HG03108 (cell line): Measurements from ENCODE around the gene ARX.

Source experiments
- ATAC-seq: cut with Tn5 transposase; IDR thresholded peaks from one replicate; pipeline ENCODE4 v1.9.1; 2021; ENCODE audit warnings: moderate library complexity; ENCODE audit not compliant: unreplicated experiment

ARX gene

GRCh38 chrX:25015486-25016360, at the start of gene ARX:
Gene ARX, minus strand, starts transcription at chrX:25015965. Its CDS starts 228 bp downstream, at chrX:25015737.
- ATAC-seq, result no peak

GRCh38 chrX:25059273-25059672, 43.5 kb upstream of the ARX start:
- no peak for ATAC-seq

GRCh38 chrX:25052798-25053534, 37.2 kb upstream of the ARX start:
- no peak for ATAC-seq

- ATAC-seq, result no peak
Measured at GRCh38 chrX:25049971-25050370, 34.2 kb upstream of the ARX start.

GRCh38 chrX:25049357-25049756, 33.6 kb upstream of the ARX start:
- no peak for ATAC-seq

DNA sequence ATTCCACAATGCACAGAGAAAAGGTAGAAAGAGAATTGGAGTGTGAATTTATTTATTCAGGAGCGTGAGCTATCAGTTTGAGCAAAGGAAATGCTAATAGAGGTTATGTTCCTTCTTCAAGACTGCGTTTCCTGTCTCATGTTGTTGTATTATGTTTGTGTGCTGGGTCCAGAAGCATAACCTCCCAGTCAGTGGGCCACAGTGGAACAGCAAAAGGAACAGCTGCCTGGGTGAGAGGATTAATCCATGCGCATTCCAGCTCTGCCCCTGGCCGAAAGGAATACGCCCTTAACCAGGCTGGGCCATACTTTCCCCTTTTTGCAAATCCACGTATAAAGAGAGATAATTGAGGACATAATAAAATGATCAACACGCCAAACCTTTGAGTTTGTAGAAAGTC, 32.4 kb upstream of the ARX start:
- ATAC-seq, result no peak

GRCh38 chrX:25043192-25043591, 27.4 kb upstream of the ARX start:
- ATAC-seq, result no peak

- ATAC-seq, result no peak
Measured at GRCh38 chrX:25039036-25039435, 23.3 kb upstream of the ARX start.

DNA sequence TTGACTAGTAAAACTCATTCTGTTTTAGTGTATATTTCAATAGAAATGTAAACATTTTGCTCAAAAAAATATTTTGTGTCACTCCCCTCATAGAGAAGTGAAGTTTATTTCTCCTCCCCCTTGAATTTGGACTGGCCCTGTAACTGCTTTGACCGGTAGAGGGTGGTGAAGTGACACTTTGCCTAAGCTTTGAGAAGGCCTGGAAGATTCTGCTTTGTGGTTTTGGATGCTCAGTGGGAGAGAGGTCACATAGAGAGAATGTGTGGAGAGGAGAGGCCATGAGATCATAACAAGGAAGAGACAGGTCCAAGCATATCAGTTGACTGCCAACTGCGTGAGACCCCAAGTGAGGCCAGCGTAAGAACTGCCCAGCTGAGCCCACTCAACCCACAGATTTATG, 19.1 kb upstream of the ARX start:
- no peak for ATAC-seq

DNA sequence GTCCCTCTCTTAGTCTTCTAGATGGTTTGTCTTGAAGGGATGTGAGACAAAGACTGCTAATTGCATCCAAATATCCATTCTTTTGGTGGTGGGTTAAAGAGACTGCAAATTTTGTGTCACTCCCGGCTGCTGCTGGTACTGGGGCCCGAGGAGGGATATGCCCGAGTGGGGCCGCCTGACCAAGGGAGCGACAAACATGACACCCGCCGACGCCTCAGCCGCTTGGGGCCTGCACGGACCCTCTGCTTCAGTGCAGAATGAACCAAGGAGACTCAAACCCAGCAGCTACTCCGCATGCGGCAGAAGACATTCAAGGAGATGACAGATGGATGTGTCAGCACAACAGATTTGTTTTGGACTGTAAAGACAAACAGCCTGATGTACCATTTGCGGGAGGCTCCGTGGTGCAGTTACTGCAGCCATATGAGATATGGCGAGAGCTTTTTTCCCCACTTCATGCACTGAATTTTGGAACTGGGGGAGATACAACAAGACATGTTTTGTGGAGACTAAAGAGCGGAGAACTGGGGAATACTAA, 13.6 kb upstream of the ARX start:
- no peak for ATAC-seq

DNA sequence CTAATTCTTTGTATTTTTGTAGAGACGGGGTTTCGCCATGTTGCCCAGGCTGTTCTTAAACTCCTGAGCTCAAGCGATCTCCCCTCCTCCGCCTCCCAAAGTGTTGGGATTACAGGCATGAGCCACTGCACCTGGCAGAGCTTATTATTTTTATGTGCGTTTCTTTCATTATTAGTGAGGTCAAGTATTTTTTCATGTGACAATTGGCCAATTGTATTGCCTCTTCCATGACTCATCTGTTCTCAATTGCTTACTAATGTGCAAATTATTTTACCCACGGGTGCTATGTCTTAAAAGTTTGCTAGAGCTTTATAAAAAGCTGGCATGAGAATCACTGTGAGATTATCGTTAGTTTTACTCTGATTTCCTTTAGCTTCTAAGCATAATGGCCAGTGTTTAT, 13.0 kb upstream of the ARX start:
- ATAC-seq, result no peak

- no peak for ATAC-seq
Measured at GRCh38 chrX:25026576-25026975, 10.8 kb upstream of the ARX start.

DNA sequence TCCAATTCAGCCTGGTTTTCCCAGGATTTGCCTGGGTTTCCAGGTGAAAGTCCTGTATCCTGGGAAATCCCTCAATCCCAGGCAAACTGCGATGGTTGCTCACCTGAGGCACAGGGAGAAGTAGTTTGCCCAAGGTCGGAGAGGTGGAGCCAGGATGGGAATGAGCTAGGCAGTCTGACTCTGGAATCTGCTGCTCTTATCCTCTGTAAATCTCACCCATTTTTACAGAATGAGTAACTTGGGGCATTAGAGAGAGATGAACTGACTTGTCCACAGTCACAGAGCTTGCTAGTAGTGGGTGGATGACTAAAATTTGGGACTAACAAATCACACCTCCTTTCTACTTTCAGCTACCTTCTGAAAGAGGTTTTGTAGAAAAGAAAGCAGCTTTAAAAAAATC, 9.8 kb upstream of the ARX start:
- ATAC-seq, result no peak

- no peak for ATAC-seq
Measured at GRCh38 chrX:25023908-25024307, 8.1 kb upstream of the ARX start.

- ATAC-seq, result no peak
Measured at GRCh38 chrX:25022499-25023325, 6.9 kb upstream of the ARX start.

GRCh38 chrX:25020905-25021449, 5.2 kb upstream of the ARX start:
- no peak for ATAC-seq

DNA sequence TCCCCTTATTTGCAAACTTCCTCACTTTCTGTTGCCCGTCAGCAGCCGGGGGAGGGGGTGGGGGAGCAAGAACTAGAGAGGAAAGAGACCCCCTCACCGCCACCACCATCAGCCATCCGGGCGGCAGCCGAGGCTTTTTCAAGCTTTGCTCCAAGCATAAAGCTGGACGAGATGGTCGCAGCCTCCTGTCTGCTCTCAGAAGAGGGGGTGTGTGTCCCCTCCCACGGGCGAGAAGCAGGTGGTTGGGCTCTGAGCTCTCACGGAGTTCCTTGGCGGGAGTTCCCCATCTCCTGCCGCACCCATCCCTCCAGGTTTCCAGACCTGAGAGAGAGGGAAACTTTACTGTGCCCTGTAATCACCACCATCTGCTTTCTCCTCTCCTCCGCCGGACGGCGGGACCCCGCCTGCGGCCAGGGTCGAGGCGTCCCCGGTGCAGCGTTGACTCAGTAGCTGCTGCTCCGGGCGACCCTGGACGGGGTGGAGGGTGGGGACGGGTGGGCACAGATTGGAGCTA, 4.7 kb upstream of the ARX start:
- ATAC-seq, result no peak

DNA sequence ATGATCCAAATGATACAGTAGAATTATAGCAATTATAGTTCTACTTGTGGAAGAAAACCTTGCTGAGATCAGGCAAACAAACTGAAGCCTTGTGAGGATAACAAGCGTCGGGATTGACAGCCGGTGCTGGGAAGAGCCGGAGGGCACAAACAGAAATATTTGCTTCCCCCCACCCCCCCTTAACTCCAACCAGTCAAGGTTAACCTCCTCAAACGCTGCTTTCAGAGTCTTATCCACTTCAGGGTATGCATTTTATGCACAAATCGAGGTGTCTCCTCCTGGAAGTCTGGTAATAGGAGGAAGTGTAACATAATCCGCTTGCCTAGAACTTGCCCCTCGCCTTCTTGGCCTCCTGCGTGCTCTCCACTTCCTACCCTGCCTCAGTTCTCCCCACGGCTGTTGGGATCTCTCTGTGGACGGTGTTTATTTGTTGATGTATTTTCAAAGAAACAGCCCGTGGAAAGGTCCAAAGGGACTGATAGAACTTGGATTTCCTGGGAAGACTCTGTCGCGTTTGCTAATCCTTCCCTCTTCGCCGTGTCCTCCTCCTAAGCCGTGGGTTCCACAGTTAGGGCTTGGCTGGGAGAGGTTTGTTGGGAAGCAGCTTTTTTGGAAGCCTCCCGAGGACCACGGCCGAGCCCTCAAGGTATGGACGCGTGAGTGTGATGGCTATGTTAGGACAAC, 4.1 kb upstream of the ARX start:
- no peak for ATAC-seq

DNA sequence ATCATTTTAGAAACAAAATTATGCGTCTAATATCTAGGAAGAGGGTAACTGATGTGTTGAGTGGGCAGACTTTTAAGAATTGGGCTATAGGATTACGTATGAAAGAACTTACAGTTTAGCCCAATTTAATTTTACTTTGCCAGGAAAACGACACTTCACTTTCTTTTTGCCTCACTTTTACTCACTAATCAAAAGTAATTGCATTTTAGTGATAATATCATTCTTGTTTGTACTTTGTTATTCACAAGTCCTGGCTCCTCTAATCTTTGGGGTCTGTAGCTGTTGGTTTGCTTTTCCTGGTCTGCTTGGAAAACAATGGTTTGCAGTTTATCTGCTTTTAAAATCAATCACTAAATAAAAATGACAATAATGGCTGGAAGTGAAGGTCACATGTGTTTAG, 2.9 kb upstream of the ARX start:
- no peak for ATAC-seq

DNA sequence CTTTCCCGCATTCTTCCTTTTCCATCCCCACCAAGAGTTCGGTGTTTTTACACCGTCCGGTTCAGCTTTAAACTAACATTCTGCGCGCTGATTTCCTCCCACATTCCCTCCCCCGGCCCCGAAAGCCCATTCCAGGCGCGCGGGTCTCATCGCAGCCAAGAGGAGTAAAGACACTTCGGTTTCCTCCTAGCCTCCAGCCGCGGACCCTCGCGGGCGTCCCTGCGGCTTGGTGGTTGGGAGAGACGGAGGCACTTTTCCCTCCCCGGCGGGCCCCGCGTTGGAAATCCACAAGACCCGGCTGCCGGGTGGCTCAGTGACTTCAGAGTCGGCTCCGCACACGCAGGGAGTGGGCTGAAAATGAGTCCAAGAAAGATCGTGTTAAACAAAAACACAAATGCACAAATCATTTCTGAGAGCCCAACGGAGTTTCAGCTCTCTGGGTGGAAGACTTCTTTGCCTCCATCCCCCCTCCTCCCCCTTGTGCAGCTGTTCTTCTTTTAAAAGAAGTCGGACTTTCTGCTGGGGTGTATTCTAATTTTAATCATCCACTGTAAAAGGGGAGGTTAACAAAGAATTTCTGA, 2.0 kb upstream of the ARX start:
- no peak for ATAC-seq
